ENCODE results near the gene CYTH1. TPM values are rescaled to one million over a fixed set of nuclear protein-coding genes. Genes with fewer than 3 reads are reported as not detected.
"Not testable (repeated sequence)": the region's sequence is repeated elsewhere in the genome, so short reads cannot be mapped to it uniquely, and the experiment has no call there.

Gene CYTH1
- total and polyA plus RNA-seq, 2 donors (not counting 1 experiment from before 2014, with no cell fraction given) = 255 to 353 TPM

DNA sequence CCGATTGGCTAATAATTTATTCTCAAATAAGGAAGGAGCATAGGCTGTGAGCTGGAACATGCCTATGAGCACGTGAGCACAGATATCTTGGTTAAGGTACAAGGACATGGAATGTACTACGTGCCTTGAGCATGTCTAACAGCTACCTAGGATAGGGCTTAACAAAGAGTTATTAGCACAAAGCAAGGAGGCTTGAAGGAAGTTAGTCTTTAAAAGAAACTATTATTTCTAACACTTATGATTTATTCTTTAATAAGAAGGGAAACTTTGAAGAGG is 110.4 kb downstream of the CYTH1 start:
- H3K27me3 ChIP-seq (replicated peaks in 1 of 4; ENCODE audit: control extremely low read depth in 1 of 4, control insufficient read depth in 3 of 4, insufficient read depth in 4 of 4, low read length in 3 of 4); POLR2A ChIA-PET; intact Hi-C loops (cut with micrococcal nuclease); H3K4me1 ChIP-seq (ENCODE audit: control insufficient read depth in 2 of 2, insufficient read depth in 2 of 2, low read length in 2 of 2); H3K9me3 Mint-ChIP-seq (ENCODE audit: insufficient read depth); H3K27me3 Mint-ChIP-seq; H3K27ac ChIP-seq (ENCODE audit: low read length in 2 of 2); H3K4me3 Mint-ChIP-seq; H3K79me2 ChIP-seq (ENCODE audit: control insufficient read depth, insufficient read depth, low read length); H3K27ac Mint-ChIP-seq; CTCF ChIA-PET; DNase-seq; H2AFZ ChIP-seq (ENCODE audit: insufficient read depth, low read depth, low read length, poor library complexity, severe bottlenecking); H3K9me3 ChIP-seq (ENCODE audit: control extremely low read depth in 1 of 3, control insufficient read depth in 2 of 3, insufficient read depth in 1 of 3, low read length in 2 of 3); H3K4me1 Mint-ChIP-seq; H3K9ac ChIP-seq (ENCODE audit: low read length); H3K4me2 ChIP-seq (replicated peaks; ENCODE audit: low read depth, low read length, poor library complexity, severe bottlenecking); H3K4me3 ChIP-seq (ENCODE audit: control extremely low read depth in 1 of 5, extremely low read depth in 1 of 5, insufficient read depth in 1 of 5, low read depth in 2 of 5, low read length in 4 of 5); ATAC-seq (ENCODE audit: low read depth): not testable (repeated sequence)
- 91% methylated on average over 1 of the region's 3 CpGs for WGBS (ENCODE audit: insufficient coverage)
- H4K20me1 ChIP-seq (ENCODE audit: control insufficient read depth, insufficient read depth, low read length, poor library complexity, severe bottlenecking) = peaks cover 37% of the 10 kb centered on the region
- H3K36me3 ChIP-seq (replicated peaks in 1 of 2; ENCODE audit: control extremely low read depth in 1 of 2, control insufficient read depth in 1 of 2, extremely low read depth in 1 of 2, insufficient read depth in 2 of 2, low read length in 1 of 2) = peaks cover 0 to 60% of the 10 kb centered on the region in 2 experiments

DNA sequence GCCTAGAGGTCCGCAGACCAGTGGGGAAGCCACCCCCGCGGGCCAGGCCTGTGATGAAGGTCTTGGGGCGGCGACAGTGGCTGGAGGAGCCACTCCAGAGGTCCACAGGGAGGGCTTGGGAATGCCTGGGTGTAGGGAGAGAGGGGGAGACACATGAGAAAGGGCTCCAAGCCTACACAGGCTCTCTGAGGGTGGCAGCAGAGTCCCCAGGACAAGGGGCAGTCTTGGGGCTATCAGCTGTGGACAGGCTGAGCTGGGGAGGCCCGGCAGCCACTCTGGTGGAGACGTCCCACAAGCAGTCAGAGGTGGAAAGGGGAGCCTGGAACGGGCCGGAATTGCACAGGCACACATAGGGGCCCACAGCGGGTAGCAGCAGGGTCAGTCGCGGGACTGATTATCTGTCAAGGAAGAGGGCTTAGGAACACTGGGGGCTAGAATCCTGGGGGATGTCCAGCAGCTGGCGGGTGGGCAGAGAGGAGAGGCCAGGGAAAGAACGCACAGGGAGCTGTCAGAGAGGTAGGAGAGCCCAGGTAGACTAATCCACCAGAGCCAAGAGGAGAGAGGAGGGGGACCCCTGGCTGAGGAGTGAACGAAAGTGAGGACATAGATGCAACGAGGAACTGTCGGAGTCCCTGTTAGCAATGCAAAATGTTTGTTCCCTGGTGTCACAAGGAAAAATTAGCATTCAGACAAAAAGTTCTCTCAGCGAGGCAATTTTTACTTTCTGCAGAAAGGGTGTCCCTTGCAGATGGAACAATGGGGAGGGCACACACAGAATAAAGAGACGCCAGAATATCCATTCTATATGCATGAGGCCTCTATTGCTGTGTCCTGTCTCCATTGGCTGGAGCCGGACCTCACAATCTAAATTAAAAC is 111.0 kb downstream of the CYTH1 start:
- Histone ChIP-seq H3K27me3 (replicated peaks in 1 of 4; ENCODE audit: control extremely low read depth in 1 of 4, control insufficient read depth in 3 of 4, insufficient read depth in 4 of 4, low read length in 3 of 4) (no peaks in the 10 kb centered on the region), H3K4me2 (replicated peaks; ENCODE audit: low read depth, low read length, poor library complexity, severe bottlenecking) (no peak overlapping the region), H3K36me3 (replicated peaks in 1 of 2; ENCODE audit: control extremely low read depth in 1 of 2, control insufficient read depth in 1 of 2, extremely low read depth in 1 of 2, insufficient read depth in 2 of 2, low read length in 1 of 2) (peaks cover 0 to 54% of the 10 kb centered on the region in 2 experiments), H3K79me2 (ENCODE audit: control insufficient read depth, insufficient read depth, low read length) (no peaks in the 10 kb centered on the region), H3K4me1 (ENCODE audit: control insufficient read depth in 2 of 2, insufficient read depth in 2 of 2, low read length in 2 of 2) (peaks cover 5 to 7% of the 10 kb centered on the region in 2 donors), H3K9ac (ENCODE audit: low read length) (no peak overlapping the region), H3K27ac (ENCODE audit: low read length in 2 of 2) (no peak overlapping the region), H2AFZ (ENCODE audit: insufficient read depth, low read depth, low read length, poor library complexity, severe bottlenecking) (no peak overlapping the region), H3K9me3 (ENCODE audit: control extremely low read depth in 1 of 3, control insufficient read depth in 2 of 3, insufficient read depth in 1 of 3, low read length in 2 of 3) (no peaks in the 10 kb centered on the region), H4K20me1 (ENCODE audit: control insufficient read depth, insufficient read depth, low read length, poor library complexity, severe bottlenecking) (peaks cover 32% of the 10 kb centered on the region), H3K4me3 (ENCODE audit: control extremely low read depth in 1 of 5, extremely low read depth in 1 of 5, insufficient read depth in 1 of 5, low read depth in 2 of 5, low read length in 4 of 5) (no peak overlapping the region)
- DNase-seq (no peak), ATAC-seq (ENCODE audit: low read depth) (no peak)
- no peaks in the 10 kb centered on the region for H3K9me3 Mint-ChIP-seq (ENCODE audit: insufficient read depth)
- intact Hi-C loops (cut with micrococcal nuclease) = no loop called here
- WGBS (ENCODE audit: insufficient coverage) = 95% methylated on average over 19 of the region's 20 CpGs
- peak overlapping the region; percentile 32 for H3K27ac Mint-ChIP-seq
- H3K4me1 Mint-ChIP-seq = peaks cover 8% of the 10 kb centered on the region
- H3K4me3 Mint-ChIP-seq = no peak overlapping the region
- CTCF ChIA-PET = no interaction called here
- TF ChIP-seq, protein P1, sequence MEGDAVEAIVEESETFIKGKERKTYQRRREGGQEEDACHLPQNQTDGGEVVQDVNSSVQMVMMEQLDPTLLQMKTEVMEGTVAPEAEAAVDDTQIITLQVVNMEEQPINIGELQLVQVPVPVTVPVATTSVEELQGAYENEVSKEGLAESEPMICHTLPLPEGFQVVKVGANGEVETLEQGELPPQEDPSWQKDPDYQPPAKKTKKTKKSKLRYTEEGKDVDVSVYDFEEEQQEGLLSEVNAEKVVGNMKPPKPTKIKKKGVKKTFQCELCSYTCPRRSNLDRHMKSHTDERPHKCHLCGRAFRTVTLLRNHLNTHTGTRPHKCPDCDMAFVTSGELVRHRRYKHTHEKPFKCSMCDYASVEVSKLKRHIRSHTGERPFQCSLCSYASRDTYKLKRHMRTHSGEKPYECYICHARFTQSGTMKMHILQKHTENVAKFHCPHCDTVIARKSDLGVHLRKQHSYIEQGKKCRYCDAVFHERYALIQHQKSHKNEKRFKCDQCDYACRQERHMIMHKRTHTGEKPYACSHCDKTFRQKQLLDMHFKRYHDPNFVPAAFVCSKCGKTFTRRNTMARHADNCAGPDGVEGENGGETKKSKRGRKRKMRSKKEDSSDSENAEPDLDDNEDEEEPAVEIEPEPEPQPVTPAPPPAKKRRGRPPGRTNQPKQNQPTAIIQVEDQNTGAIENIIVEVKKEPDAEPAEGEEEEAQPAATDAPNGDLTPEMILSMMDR (IDR thresholded peaks at IDR 0.05) = no peak
- TF ChIP-seq EZH2 (IDR thresholded peaks at IDR 0.05; ENCODE audit: borderline replicate concordance, insufficient read depth, low read depth, low read length, poor library complexity, severe bottlenecking) = no peak
- POLR2A ChIA-PET = no interaction called here
- H3K27me3 Mint-ChIP-seq = no peaks in the 10 kb centered on the region

All from B cell (primary cell).